Psoas muscle (tissue), 8 donors: ENCODE results near the gene ANO9. TPM values are rescaled to one million over a fixed set of nuclear protein-coding genes. Genes with fewer than 3 reads are reported as not detected.
"Not testable (repeated sequence)": the region's sequence is repeated elsewhere in the genome, so short reads cannot be mapped to it uniquely, and the experiment has no call there.

Experiments used
- ATAC-seq, 4 donors: fragments of 200-7000 bp; cut with Tn5 transposase; one replicate each; pipeline ENCODE4 v1.9.1; 2020; ENCODE audit warnings: moderate library complexity in 3 of 4, mild to moderate bottlenecking in 2 of 4
- DNase-seq, 2 donors: peaks; one replicate each; pipeline ENCODE4 v3.0.0-alpha.2; 2020
- H3K27ac ChIP-seq: fragments of 200-600 bp; one replicate; pipeline ENCODE4 v1.8.0; 2022
- H3K27me3 ChIP-seq, 3 donors: fragments of 200-600 bp in 1 of 3; one replicate each; pipeline versions ENCODE4 v1.6.1 to v1.8.0; 2013 to 2022; ENCODE audit warnings: low read length in 2 of 3, mild to moderate bottlenecking in 2 of 3, moderate library complexity in 1 of 3; ENCODE audit not compliant: insufficient read depth in 3 of 3
- H3K36me3 ChIP-seq, 2 donors: fragments of 200-600 bp in 1 of 2; one replicate each; pipeline versions ENCODE4 v1.6.1 to v1.8.0; 2013 to 2022; ENCODE audit warnings: low read depth in 1 of 2, mild to moderate bottlenecking in 1 of 2, moderate library complexity in 1 of 2; ENCODE audit not compliant: insufficient read depth in 1 of 2
- H3K4me1 ChIP-seq: fragments of 200-600 bp; one replicate; pipeline ENCODE4 v1.8.0; 2022
- H3K4me3 ChIP-seq: fragments of 200-600 bp; one replicate; pipeline ENCODE4 v1.8.0; 2022; ENCODE audit warnings: mild to moderate bottlenecking
- H3K9me3 ChIP-seq: fragments of 200-600 bp; one replicate; pipeline ENCODE4 v1.8.0; 2022
- CTCF ChIP-seq: fragments of 200-600 bp; IDR thresholded peaks from one replicate; pipeline ENCODE4 v1.8.0; 2022; ENCODE audit warnings: antibody characterized with exemption
- WGBS, 3 donors: extraction: QIAGEN DNeasy Blood & Tissue Kit; methylation state at CpG; one replicate each; pipeline versions ENCODE4 v1.1.6 to v1.1.7; 2013; 5-methylcytosine and 5-hydroxymethylcytosine counted together
- intact Hi-C, 2 donors: fragments of 100-400 bp; cut with DNase I; formaldehyde crosslinking; loops; one replicate each; pipeline versions ENCODE4 v1.11.0 to v1.14.2; 2022
- polyA plus RNA-seq, 3 donors: library from polyadenylated mRNA; stranded (reverse); fragments of 200-250 nt; gene quantifications; one replicate each; pipeline ENCODE4 v1.2.3, GENCODE V29; 2013
- total RNA-seq, 4 donors: library from RNA; stranded (reverse); fragmentation: NEBNext Ultra II Directional in 2 of 4; extraction: Animal tissue kit (Norgen Biotek cat#: 25700) in 2 of 4; gene quantifications; one replicate each; pipeline versions ENCODE4 v1.2.1 to v1.2.4, GENCODE V29; 2021 to 2023
- donor health status: healthy with polysubstance abuse.
- donor health status: DM: no; HTN: no; CAD: no; lungs with moderate emphysema.
- donor health status: Bipolar disorder and iron deficiency.
- donor health status: healthy.
- donor health status: DM: yes; HTN: yes; CAD: no.
- donor health status: DM: no; HTN: no; CAD: no.
- donor health status: DM: no; HTN: no; CAD: no.
- donor health status: DM: yes; HTN: yes; CAD: no.

ANO9 gene
- total and polyA plus RNA-seq, 7 donors, result 0.09 to 0.59 (median 0.13) TPM; not detected in 1

GRCh38 chr11:438101-438844 is 3.5 kb downstream of the ANO9 start:
- no peak for TF ChIP-seq CTCF
- ATAC-seq, result no peak
- intact Hi-C loops, result no loop called here
- H3K4me1 ChIP-seq, result no peaks in the 10 kb centered on the region
- DNase-seq, result peak; percentile 11 to 36
- H3K4me3 ChIP-seq, result no peak overlapping the region
- 78 to 84% (median 81%) methylated on average over 20 to 21 of the region's 21 CpGs for WGBS, 3 donors
- no peak overlapping the region for H3K27ac ChIP-seq
- no peaks in the 10 kb centered on the region for H3K36me3 ChIP-seq
- peaks cover 0 to 38% (median 23%) of the 10 kb centered on the region in 3 donors for H3K27me3 ChIP-seq
- no peaks in the 10 kb centered on the region for H3K9me3 ChIP-seq

GRCh38 chr11:437228-437870 is 4.5 kb downstream of the ANO9 start:
- ATAC-seq (no peak), DNase-seq (peak in 1 of 2 donors; percentile 42)
- H3K9me3 ChIP-seq, result no peaks in the 10 kb centered on the region
- H3K27ac ChIP-seq, result no peak overlapping the region
- intact Hi-C loops, result no loop called here
- H3K4me1 ChIP-seq, result no peaks in the 10 kb centered on the region
- 76 to 86% (median 81%) methylated on average over 16 to 17 of the region's 17 CpGs for WGBS, 3 donors
- no peak for TF ChIP-seq CTCF
- no peak overlapping the region for H3K4me3 ChIP-seq
- H3K36me3 ChIP-seq, result no peaks in the 10 kb centered on the region
- H3K27me3 ChIP-seq, result peaks cover 0 to 30% (median 20%) of the 10 kb centered on the region in 3 donors

- H3K36me3 ChIP-seq, intact Hi-C loops, H3K4me3 ChIP-seq, ATAC-seq, H3K27me3 ChIP-seq, H3K27ac ChIP-seq, DNase-seq, H3K9me3 ChIP-seq, H3K4me1 ChIP-seq: not testable (repeated sequence)
- 91 to 94% (median 93%) methylated on average over 1 of the region's 1 CpG for WGBS, 3 donors
Measured at GRCh38 chr11:434999-435740, 6.6 kb downstream of the ANO9 start.

- Histone ChIP-seq H3K27ac (no peak overlapping the region), H3K4me1 (no peaks in the 10 kb centered on the region), H3K9me3 (no peaks in the 10 kb centered on the region), H3K36me3 (no peaks in the 10 kb centered on the region), H3K27me3 (peaks cover 0 to 8% (median 4%) of the 10 kb centered on the region in 3 donors), H3K4me3 (no peak overlapping the region)
- DNase-seq, result peak in 1 of 2 donors; percentile 44
- intact Hi-C loops, result no loop called here
- no peak for TF ChIP-seq CTCF
- ATAC-seq, result no peak
- 72 to 76% (median 74%) methylated on average over 16 of the region's 16 CpGs for WGBS, 3 donors
Measured at GRCh38 chr11:434496-434895, 7.3 kb downstream of the ANO9 start.

- intact Hi-C loops, result no loop called here
- no peaks in the 10 kb centered on the region for H3K4me1 ChIP-seq
- no peaks in the 10 kb centered on the region for H3K9me3 ChIP-seq
- H3K27me3 ChIP-seq, result peaks cover 0 to 9% (median 0%) of the 10 kb centered on the region in 3 donors
- WGBS, 3 donors, result 72 to 78% (median 77%) methylated on average over 15 to 20 of the region's 20 CpGs
- no peak for TF ChIP-seq CTCF
- ATAC-seq (peak in 1 of 4 donors; percentile 12), DNase-seq (peak in 1 of 2 donors; percentile 53)
- H3K27ac ChIP-seq, result no peak overlapping the region
- no peak overlapping the region for H3K4me3 ChIP-seq
- no peaks in the 10 kb centered on the region for H3K36me3 ChIP-seq
Measured at GRCh38 chr11:433641-434040, 8.2 kb downstream of the ANO9 start.
